AML-193 (cell line): ENCODE measurements around the gene ARHGEF10L.

Source experiments
- DNase-seq, 2 experiments: peaks; one replicate each; lab custom pipeline; 2025; lab: John Stamatoyannopoulos, UW

Gene ARHGEF10L

DNA sequence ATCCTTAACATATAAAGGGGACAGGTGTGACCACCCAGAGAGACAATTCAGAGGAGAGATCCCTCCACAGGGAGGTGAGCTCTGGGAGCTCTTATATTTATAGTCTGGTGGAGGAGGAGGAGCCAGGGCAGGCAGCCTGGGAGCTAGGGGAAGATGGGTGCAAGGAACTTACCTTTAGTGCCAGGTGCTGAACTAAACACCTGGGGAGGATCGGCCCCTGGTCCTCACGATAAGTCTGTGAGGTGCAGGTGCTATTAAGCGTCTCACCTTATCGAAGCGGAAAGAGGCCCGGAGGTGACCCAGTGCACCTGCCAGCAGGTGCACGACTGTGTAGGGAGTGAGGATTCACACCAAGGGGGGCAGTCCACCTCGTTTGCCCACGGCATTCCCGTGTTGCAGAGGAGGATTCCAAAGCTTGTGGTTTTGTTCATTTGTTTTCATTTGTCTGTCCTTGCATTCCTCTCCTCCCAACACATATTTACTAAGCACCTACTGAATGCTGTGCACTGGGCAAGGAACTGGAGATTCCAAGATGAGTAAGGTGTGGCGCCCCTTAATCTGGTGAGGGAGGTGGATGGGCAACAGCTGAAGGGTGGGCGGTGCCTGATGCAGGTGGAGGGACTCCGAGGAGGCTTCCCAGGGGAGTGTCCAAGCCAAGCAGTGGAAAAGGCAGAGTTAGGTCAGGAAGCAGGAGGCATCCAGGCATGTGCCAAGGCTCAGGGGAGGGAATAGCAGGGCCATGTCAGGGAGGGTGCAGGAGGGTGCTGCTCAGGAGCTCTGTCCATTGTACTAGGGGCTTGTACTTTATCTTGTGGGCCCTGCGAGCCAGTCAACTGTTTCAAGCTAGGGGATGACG, 11.5 kb downstream of the ARHGEF10L start:
- no peak for DNase-seq

DNA sequence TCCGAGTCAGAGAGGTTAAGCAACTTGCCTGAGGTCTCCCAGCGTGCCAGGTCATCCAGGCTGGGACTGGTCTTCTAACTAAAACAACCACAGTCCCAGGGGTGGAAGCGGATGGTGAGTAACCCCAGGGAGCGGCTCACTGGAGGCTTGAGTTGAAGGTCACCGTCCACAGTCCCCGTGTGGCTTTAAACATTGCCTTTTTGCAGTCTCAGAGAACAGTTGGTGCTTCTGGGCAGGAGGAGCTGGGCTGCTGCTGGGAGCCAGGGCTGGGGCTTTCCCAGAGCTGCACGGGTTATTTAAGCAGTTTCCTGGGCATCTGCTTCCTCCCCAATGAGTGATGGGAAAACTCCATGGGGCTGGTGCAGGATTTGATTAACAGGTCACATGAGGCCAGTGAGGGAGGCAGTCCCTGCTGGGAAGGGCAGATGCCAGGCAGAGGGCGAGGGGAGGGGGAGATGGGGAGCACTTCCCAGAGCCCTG, 12.3 kb downstream of the ARHGEF10L start:
- no peak for DNase-seq

DNA sequence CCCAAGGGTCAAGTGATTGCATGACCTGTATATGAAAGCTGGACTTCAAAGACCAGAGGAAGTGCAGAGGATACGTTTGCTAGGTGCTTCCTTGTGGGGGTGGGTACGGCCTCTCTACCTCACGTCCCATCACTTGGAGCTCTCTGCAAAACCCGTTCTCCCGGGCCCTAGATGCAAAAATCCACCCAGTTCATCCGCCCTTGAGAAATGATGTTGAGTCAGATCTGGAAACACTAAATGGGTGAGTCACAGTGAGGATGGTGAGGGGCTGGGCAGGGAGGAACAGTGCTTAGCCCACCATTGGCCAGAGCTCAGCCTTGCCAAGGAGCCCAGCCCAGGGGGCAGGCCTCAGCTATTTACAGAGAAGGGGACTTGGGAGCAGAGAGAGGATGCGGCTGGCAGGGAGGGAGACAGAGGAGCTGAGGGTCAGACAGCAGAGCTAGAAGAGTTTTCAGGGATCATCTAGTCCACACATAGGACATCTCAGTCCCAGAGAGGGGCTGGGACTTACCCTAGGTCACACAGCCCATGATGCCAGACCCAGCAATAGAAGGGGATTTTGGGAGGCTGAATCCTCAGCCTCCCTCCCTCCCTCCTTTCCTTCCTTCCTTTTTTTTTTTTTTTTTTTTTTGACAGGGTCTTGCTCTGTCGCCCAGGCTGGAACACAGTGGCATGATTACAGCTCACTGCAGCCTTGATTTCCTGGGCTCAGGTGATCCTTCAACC, 14.6 kb downstream of the ARHGEF10L start:
- DNase-seq = no peak

DNA sequence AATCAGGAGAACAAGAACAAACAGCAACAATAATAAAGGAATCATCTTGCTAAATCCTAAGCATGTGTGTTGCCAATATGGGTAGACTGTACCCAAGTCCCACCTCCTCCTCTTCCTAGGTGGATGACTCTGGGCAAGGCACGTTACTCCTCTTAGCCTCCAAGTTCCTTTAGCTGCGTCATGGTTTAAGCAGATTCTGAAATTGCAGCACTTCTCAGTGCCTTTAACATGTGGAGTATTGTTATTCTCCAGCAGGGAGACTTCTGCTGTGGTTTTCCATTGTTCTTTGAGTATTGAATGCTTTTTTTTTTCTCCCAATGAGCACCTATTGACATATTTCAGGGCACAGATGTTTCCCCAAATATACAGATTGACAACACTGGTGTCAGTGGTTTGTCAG, 15.5 kb downstream of the ARHGEF10L start:
- DNase-seq = no peak

DNA sequence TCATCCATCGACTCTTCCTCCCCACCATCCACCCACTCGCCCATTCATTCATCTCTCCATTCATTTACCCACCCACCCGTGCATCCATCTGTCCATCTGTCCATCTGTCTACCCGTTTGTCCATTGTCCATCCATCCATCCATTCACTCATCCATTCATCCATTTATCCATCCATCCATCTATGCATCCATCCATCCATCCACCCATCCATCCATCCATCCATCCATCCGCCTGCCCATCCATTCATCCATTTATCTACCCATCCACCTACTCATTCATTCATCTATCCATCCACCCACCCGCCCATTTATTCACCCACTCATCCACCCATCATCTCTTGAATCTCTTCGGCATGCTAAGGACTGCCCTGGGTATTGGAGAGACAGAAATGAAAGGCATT, 18.5 kb downstream of the ARHGEF10L start:
- no peak for DNase-seq

DNA sequence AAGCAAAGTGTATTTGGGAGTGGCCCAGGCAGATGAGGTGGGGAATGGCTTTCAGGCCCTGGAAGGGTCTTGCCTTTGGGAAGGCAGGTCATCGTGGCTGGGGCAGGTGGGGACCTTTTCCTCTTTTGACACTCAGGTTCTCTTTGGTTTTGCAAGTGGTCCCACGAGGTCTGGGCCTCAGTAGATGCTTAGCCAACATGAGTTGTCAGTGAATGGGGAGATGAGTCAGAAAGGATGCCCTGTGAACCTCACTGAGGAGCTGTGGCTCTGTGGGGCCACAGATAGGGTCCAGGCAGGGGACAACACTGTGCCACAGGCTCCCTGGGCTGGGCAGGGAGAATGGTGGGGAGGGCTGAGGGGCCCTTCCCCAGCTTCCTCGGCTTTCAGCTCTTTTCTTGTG, 19.0 kb downstream of the ARHGEF10L start:
- DNase-seq = no peak

DNA sequence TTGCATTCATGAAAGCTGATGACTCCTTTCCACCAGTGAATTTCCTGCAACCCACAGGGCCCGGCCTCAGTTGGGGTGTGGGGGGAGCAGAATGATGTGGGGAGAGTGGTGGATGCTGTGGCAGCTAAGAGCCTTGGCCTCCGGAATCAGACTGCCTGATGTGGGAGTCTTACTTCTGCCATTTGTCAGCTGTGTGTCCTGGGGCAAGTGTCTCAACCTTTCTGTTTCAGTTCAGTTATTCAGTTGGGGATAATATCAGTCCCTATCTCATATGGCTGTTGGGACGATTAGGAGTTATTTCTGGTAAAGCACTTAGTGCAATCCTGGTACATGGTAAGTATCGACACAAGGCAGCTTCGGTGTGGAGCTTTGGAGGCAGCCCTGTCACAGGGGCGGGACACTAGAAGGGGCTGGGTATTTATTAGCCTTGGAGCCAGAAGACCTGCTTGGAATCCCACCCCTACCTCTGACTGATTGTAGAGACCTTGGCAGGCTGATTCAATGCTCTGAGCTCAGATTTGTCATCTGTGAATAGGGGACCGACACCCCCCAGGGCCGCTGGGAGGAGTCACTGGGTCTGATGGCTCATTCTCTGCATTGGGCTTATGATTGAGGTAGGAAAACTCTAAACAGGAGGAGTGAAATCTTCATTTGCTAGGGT, 19.6 kb downstream of the ARHGEF10L start:
- no peak for DNase-seq

DNA sequence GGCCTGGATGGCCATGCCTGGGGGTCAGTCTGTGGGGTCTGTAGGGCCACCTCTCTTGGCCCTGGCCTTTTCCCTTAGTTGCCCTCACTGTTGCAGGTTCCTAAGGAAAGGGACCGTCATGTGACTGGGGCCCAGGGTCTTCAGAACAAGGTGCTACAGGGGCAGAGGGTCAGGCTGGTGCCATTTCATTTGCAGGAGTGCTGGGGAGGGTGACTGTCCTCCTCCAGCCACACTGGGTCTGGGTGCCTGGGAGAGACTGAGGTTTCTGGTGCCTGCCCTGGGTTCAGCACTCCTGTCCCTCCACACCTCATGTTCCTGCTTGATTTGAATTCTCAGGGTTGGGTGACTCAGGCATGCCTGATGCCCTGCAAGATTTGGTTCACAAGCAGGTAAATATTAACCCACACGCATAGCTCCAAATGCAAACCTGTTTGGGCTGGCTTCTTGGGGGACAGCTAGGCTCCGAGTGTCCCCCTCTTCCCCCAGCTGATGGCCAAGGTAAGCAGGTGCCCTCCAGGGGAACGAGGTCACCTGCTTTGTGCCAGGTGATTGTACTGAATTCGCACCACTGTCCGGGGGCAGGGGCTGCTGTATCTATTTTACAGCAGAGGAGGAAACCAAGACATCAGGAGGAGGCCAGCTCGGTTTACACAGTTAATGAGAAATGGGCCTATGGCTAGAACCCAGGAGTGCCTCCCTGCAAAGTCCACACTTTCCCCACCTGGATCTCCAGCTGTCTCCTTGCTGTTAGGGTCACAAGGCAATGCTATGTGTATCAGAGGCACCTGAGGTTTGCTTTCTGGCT, 20.3 kb downstream of the ARHGEF10L start:
- no peak for DNase-seq

DNA sequence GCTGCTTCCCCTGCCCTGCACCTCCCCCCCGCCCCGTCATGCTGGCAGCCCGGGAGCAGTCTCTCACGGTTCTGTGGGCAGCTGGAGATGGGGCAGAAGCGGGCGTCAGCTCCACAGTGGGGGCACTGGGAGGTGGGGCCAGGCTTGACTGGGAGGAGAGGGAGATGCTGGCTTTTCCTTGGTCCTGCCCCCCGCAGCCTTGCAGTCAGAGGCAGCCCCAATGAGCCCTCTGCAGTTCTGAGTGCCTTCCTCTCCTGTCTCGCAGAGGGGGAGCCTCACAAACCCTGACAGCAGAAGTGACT, 21.7 kb downstream of the ARHGEF10L start:
- no peak for DNase-seq

DNA sequence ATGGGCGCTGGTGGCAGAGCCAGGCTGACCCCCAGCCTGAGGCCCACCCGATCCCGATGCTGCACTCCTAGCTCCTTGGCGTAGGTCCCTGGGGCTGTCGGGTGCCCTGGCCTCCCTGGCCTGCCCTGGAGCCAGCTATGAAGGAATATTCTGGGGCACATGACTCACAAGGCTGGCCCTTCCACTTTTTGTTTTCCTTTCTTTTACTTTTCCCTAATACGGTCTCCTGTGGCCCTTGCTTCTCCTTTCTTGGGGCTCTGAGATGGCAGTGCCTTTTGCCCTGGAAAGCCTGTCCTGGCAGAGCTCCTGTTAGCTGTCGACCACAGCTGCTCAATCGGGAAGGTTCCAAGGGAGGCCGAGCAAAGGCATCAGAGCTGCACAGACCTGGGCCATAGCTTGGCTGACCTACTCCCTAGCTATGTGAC, 22.1 kb downstream of the ARHGEF10L start:
- DNase-seq = no peak

DNA sequence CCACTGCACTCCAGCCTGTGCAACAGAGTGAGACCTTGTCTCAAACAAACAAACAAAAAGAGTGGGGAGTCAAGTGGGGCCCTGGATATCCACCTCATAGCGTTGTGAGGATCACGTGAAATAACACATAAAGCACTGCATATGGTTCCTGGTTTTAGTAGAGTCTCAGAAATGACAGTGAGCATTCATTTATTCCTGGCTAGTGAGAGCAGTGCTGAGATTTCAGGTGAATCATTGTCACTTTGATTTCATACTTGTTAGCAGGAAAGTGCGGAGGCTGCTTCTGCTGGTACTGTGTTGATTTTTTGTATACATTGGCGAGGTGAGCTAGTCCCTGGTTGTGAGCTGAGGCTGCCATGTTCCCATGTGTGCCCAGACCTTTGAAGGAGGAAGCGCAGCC, 22.9 kb downstream of the ARHGEF10L start:
- no peak for DNase-seq

DNA sequence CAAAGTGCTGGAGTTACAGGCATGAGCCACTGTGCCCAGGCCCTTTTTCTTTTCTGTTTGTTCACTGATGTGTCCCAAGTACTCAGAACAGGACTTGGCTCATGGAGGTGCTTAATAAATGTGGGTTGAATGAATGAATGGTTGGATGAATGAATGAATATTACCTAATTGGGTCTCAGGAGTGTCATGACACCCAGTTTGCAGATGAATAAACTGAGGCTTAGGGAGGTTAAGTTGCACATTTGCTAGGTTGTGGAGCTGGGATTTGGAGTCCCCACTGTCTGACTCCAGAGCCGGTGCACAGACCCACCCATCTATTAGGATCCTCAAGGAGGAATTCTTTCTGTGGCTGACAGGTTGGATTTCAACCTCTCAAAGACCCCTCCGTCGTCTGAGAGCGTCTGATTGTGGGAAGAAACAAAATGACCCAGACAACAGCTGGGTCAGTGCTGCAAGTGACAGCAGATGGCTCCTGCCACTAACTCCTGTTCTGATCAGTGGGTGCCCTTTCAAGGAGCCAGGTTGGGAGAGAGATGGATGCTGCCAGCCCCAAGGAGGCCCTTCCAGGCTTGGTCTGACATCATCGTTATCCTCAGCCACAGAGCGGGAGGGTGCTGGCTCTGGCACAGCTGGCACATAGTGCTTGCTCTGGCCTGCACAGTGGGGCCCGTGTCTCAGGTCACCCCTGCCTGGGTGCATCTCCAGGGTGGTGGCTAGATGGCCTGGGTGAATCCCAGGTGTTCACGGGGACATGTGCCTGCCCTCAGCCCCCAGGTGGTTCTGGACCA, 24.2 kb downstream of the ARHGEF10L start:
- no peak for DNase-seq

DNA sequence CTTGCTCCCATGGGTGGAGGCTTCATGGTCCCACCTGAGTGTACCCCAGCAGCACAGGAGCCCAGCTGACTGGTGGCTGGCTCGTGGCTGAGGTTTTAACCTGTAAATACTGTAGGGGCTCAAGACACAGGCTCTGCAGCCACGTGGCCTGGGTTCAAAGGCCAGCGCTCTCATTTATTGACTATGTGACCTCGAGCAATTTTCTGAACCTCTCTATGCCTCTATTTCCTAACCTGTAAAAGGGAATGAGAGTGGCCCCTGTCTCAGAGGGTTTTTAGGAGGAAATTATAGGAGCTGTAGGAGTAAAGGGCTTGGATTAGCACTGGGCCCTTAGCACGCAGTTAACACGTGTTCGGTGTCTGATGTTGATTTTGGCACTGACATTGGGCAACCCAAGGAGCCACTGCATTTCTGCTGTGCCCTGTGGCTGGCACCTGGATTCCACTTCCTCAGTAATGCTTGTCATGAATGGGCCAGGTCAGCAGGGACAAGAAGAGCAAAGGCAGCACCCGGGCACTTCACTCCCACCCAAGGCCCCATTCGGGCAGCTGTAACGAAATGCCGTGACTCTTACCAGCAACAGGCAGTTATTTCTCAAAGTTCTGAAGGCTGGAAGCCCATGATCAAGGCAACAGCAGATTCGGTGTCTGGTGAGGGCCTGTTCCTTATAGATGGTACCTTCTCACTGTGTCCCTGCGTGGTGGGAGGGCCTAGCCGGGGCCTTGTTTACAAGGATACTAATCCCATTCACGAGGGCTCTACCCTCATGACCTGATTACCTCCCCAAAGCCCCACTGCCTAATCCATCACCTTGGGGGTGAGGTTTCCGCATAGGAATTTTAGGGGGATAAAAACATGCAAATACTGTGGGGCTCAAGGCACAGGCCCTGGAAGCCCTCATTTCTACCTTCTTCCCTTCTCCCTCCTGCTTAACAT, 25.2 kb downstream of the ARHGEF10L start:
- DNase-seq = no peak

DNA sequence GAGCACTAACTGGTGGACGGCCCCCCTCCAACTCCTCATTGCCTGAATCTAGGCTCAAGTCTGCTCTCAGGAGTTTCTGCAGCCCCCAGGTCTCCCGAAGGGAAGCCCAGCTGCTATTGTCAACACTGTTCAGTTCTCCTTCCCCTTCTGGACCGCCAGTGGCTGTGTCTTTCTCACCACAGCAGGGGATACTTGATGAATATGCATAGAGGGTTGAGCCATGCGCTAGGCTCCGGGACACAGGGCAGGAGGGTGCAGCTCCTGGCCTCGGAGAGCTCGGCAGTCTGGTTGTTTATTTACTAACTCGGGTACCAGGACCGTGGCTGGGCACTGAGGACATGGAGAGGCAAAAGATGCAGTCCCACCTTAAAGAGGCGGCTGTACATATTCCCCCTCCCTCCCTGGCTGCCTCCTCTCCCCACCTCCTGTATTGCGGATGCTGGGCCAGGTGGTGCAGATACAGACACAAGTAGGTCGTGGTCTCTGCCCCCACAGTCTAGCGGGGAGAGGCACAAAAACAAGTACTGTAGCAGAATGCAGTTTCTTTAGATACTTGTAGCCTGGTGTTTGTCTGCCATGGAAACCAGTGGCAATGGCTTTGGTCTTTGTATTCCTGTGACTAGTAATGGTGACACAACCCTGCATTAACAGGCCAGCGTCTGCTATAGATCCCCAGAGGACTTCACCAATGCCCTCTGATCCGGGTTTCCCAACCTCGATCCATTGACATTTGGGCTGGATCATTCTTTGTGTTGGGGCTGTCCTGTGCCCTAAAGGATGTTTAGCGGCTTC, 26.2 kb downstream of the ARHGEF10L start:
- DNase-seq = no peak

DNA sequence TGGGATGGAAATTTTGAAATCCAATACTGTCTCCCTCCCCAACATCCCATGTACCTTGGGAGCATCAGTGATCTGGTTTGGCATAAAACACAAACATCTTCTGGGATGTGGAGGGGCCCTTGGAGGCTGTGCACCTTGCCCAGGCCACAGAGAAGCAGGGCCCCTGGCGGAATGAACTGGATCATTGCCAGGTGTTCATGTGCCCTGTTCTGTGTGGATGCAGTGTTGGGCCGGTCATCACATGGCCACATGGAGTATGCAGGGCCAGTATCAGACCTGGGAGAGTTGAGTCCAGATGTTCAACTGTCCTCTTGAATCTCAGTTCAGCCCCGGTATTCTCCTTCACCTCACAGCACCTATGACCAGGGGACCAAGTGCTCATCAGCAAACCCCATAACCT, 26.9 kb downstream of the ARHGEF10L start:
- no peak for DNase-seq

DNA sequence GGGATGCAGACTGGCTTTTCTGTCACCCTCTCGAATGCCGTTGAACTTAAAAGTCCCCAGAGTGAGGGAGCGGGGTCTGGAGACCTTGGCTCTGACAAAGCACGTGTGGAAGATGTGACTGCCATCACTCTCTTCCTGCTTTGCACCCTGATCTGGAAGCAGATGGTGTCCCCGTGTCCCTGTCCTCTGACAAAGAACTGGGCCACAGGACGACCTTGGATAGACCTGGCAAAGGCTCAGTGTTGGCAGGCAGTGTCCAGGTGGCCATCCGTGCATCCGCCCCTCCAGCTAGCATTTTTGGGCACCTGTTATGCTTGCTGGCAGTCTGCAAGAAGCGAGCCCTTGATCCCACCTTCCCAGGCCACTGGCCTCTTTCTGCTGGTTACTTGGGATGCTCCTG, 27.4 kb downstream of the ARHGEF10L start:
- no peak for DNase-seq

DNA sequence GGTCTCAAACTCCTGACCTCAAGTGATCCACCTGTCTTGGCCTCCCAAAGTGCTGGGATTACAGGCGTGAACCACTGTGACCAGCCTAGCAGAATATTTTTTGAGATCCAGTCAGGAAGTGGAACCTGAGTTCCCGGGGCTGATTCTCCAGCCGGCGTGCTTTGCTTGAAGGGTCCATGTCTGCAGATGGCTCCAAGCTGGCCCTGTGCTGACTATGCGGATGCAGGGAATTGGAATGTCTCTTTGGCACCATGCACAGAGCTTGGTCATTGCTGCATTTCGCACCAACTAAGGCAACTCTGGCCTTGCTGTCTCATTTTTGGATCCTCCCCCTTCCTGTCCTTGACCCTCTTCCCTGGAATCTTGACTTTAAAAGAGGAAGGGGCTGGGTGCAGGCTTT, 28.1 kb downstream of the ARHGEF10L start:
- DNase-seq = no peak

DNA sequence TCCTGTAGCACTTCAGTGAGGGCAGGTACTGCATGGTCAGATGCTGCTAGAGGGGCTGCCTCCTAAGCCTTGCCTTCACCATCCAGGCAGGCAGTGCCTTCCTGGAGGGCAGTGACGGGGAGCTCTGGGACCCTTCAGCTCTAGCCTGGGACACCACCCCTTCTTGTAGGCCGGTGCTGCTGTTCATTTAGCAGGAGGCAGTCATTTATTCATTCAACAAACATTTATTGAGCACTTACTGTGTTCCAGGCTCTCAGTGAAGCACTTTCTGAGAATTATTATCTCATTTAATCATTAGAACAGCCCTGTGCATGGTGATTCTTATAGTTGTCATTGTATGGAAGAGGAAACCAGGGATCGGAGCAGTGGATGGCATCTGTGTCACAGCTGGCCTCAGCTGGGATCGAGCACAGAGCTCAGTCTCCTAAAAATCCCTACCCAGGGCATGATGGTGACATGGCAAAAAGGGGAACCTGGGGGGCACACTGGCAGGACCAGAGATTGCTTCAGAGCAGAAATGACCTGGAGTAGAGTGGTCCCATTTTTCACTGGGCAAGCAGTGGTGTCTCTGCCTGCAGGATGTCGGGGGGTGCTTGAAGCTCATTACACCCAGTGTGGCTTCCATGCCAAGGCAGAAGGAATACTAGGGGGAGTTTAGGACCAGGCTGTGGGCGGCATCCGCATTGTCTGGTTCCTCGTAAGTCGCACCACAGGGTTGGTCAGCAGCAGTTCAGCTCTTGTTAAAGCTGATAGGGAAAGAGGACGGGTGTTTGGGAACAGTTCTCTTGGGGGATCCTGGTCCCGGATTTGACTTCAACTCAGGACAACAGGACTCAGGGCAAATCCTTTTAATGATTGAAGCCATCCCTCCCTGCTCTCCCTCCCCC, 28.8 kb downstream of the ARHGEF10L start:
- DNase-seq = no peak
